ENCODE data around the gene EIF4E.

- TF ChIP-seq, protein P1, sequence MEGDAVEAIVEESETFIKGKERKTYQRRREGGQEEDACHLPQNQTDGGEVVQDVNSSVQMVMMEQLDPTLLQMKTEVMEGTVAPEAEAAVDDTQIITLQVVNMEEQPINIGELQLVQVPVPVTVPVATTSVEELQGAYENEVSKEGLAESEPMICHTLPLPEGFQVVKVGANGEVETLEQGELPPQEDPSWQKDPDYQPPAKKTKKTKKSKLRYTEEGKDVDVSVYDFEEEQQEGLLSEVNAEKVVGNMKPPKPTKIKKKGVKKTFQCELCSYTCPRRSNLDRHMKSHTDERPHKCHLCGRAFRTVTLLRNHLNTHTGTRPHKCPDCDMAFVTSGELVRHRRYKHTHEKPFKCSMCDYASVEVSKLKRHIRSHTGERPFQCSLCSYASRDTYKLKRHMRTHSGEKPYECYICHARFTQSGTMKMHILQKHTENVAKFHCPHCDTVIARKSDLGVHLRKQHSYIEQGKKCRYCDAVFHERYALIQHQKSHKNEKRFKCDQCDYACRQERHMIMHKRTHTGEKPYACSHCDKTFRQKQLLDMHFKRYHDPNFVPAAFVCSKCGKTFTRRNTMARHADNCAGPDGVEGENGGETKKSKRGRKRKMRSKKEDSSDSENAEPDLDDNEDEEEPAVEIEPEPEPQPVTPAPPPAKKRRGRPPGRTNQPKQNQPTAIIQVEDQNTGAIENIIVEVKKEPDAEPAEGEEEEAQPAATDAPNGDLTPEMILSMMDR (conservative IDR thresholded peaks at IDR 0.05; ENCODE audit: low read depth, low read length), result no peak
- TF ChIP-seq EZH2 (IDR thresholded peaks at IDR 0.05; ENCODE audit: borderline replicate concordance, low read depth, low read length, poor library complexity, severe bottlenecking), result no peak
Observed at GRCh38 chr4:98873059-98873458, 55.9 kb downstream of the EIF4E start.
